K562 (cell line): ENCODE data around the gene HDHD3. TPM values are rescaled to one million over a fixed set of nuclear protein-coding genes. Genes with fewer than 3 reads are reported as not detected.

Experiments used
- CAMTA2 ChIP-seq: fragments of 250-450 bp; sonication (Bioruptor Pico); conservative IDR thresholded peaks from 2 replicates; pipeline ENCODE4 v1.5.1; 2022
- CHAMP1 ChIP-seq: fragments of 450-650 bp; IDR thresholded peaks from 2 replicates; pipeline ENCODE4 v1.6.1; 2016; ENCODE audit warnings: mild to moderate bottlenecking
- CREB3 ChIP-seq: fragments of 450-650 bp; conservative IDR thresholded peaks from 2 replicates; pipeline ENCODE4 v1.6.1; 2016; ENCODE audit warnings: missing genetic modification characterization, low read depth, mild to moderate bottlenecking, missing compliant biosample characterization, moderate library complexity
- DDX20 ChIP-seq: fragments of 450-650 bp; IDR thresholded peaks from 2 replicates; pipeline ENCODE4 v1.6.1; 2016; ENCODE audit warnings: missing genetic modification characterization, low read depth, mild to moderate bottlenecking, missing compliant biosample characterization, moderate library complexity
- ELF1 ChIP-seq: fragments of 200-800 bp; sonication (Bioruptor generic); IDR thresholded peaks from 2 replicates; pipeline ENCODE4 v1.6.1; 2016; ENCODE audit warnings: missing genetic modification characterization, missing compliant biosample characterization
- HCFC1 ChIP-seq: IDR thresholded peaks from 2 replicates; pipeline ENCODE4 v1.6.1; 2012; ENCODE audit warnings: low read depth, low read length, improper control_type of control experiment
- HDGF ChIP-seq: fragments of 450-650 bp; IDR thresholded peaks from 2 replicates; pipeline ENCODE4 v1.6.1; 2016
- HINFP ChIP-seq: fragments of 450-650 bp; conservative IDR thresholded peaks from 2 replicates; pipeline ENCODE4 v1.6.1; 2016; ENCODE audit warnings: missing genetic modification characterization, low read depth, mild to moderate bottlenecking, control low read depth, missing compliant biosample characterization
- ILK ChIP-seq: fragments of 450-650 bp; IDR thresholded peaks from 2 replicates; pipeline ENCODE4 v1.6.1; 2016; ENCODE audit warnings: missing genetic modification characterization, low read depth, mild to moderate bottlenecking, missing compliant biosample characterization, moderate library complexity, borderline replicate concordance
- L3MBTL2 ChIP-seq: fragments of 450-650 bp; IDR thresholded peaks from 2 replicates; pipeline ENCODE4 v1.6.1; 2016; ENCODE audit warnings: mild to moderate bottlenecking, moderate library complexity
- MEF2D ChIP-seq: conservative IDR thresholded peaks from 2 replicates; pipeline ENCODE4 v1.6.1; 2016; ENCODE audit warnings: low read depth, missing genetic modification characterization, missing compliant biosample characterization
- NBN ChIP-seq: fragments of 450-650 bp; IDR thresholded peaks from 2 replicates; pipeline ENCODE4 v1.6.1; 2016; ENCODE audit warnings: low read depth, mild to moderate bottlenecking
- NEUROD1 ChIP-seq: fragments of 150-350 bp; IDR thresholded peaks from 2 replicates; pipeline ENCODE4 v1.6.1; 2014; ENCODE audit warnings: borderline replicate concordance, low read length, low read depth; ENCODE audit not compliant: partially characterized antibody
- NONO ChIP-seq, 2 experiments: fragments of 200-400 bp in 1 of 2; fragments of 450-650 bp in 1 of 2; formaldehyde crosslinking in 1 of 2; IDR thresholded peaks; 2 replicates each; pipeline ENCODE4 v1.6.1; 2017; ENCODE audit warnings: low read depth in 2 of 2, mild to moderate bottlenecking in 2 of 2, moderate library complexity in 2 of 2, low read length in 1 of 2
- RBM14 ChIP-seq: fragments of 200-400 bp; formaldehyde crosslinking; IDR thresholded peaks from 2 replicates; pipeline ENCODE4 v1.6.1; 2018; ENCODE audit warnings: low read depth, mild to moderate bottlenecking, low read length, moderate library complexity, borderline replicate concordance; ENCODE audit not compliant: insufficient read depth
- RBM39 ChIP-seq: fragments of 200-400 bp; formaldehyde crosslinking; optimal IDR thresholded peaks from 2 replicates; pipeline ENCODE3; 2018; ENCODE audit warnings: low read depth, low read length
- RUNX1 ChIP-seq: sonication (generic); IDR thresholded peaks from 2 replicates; pipeline ENCODE4 v1.6.1; 2016; ENCODE audit warnings: antibody characterized with exemption, low read depth
- SMAD3 ChIP-seq: fragments of 450-650 bp; formaldehyde crosslinking; conservative IDR thresholded peaks from 2 replicates; pipeline ENCODE4 v1.4.0; 2020; ENCODE audit warnings: mild to moderate bottlenecking
- ZNF561 ChIP-seq: fragments of 450-650 bp; formaldehyde crosslinking; conservative IDR thresholded peaks from 2 replicates; pipeline ENCODE4 v1.4.0; 2020; ENCODE audit warnings: mild to moderate bottlenecking, moderate library complexity
- ZNF583 ChIP-seq: fragments of 250-450 bp; sonication (Bioruptor Pico); IDR thresholded peaks from 2 replicates; pipeline ENCODE4 v1.4.0; 2020
- polyA plus RNA-seq, 8 experiments: library from polyadenylated mRNA; depleted of rRNA in 4 of 8; stranded (reverse) in 5 of 8; unstranded in 3 of 8; fragments of >200 nt; fragmentation: Nextera tagmentation in 2 of 8; fragmentation: Illumina TruSeq in 1 of 8; extraction: Ambion mirVana in 2 of 8; extraction: Trizol in 1 of 8; gene quantifications; 2 replicates each; pipeline versions ENCODE4 v1.2.1 to v1.2.3, GENCODE V29; 2011 to 2014; ENCODE audit warnings: inconsistent platforms in 1 of 8, missing spikeins in 1 of 8
- total RNA-seq, 7 experiments: library from RNA; depleted of rRNA in 6 of 7; stranded (reverse); fragments of >200 nt in 6 of 7; fragmentation: Illumina TruSeq in 2 of 7; extraction: Trizol in 2 of 7; gene quantifications; 2 replicates each; pipeline versions ENCODE4 v1.2.1 to v1.2.3, GENCODE V29; 2011 to 2021; ENCODE audit warnings: low replicate concordance in 1 of 7
- TF ChIP-seq, protein P1 (sequence below): fragments of 450-650 bp; formaldehyde crosslinking; IDR thresholded peaks from 2 replicates; pipeline ENCODE4 v1.4.0; 2020; ENCODE audit warnings: mild to moderate bottlenecking, moderate library complexity
- TF ChIP-seq, protein P2 (sequence below): IDR thresholded peaks from 3 replicates; pipeline ENCODE4 v1.6.1; 2011; ENCODE audit warnings: borderline replicate concordance, mild to moderate bottlenecking; ENCODE audit not compliant: insufficient read length, insufficient read depth

HDHD3 gene
- total and polyA plus RNA-seq, 9 of the 15 experiments (the other 6 are each of a cell fraction or from before 2014, with no cell fraction given): 1.1 to 19.1 (median 10.9) TPM

DNA sequence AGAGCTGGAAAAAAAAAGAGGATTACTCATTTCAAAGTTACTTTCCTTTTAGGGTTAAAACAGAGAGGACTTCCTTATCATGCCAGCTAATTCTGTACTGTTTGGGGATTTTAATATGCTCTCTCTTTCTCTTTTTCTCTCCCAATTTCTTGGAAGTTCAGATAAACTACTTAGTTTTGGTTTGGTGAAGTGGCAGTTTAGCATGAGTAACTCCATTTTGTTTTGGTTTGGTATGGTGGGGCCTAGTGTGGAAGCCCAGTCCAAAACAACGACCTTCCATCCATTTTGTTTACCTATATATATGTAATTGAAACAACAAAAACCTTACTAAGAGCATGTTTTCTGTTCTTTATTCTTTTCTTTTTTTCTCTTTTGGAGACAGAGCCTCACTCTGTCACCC is 31.1 kb downstream of the HDHD3 start (continued):
- TF ChIP-seq CREB3 (tag) (peak; percentile 97), RUNX1 (no peak), RBM39 (no peak), CAMTA2 (CRISPR knock-in tag) (no peak), ELF1 (tag) (no peak), MEF2D (tag) (peak; percentile 92), ZNF561 (peak; percentile 82; the same call in 1 of the 2 replicates), L3MBTL2 (no peak), HINFP (tag) (peak; percentile 87), NBN (no peak), HDGF (no peak), NONO (IDR thresholded peaks at IDR 0.05; ENCODE audit: low read depth in 2 of 2, low read length in 1 of 2) (no peak), CHAMP1 (no peak), ZNF583 (CRISPR knock-in tag) (peak; percentile 96), NEUROD1 (no peak), RBM14 (no peak), SMAD3 (CRISPR knock-in tag) (peak; percentile 97), ILK (peak; percentile 88), DDX20 (tag) (peak; percentile 96), HCFC1 (no peak)
- TF ChIP-seq, protein P1, sequence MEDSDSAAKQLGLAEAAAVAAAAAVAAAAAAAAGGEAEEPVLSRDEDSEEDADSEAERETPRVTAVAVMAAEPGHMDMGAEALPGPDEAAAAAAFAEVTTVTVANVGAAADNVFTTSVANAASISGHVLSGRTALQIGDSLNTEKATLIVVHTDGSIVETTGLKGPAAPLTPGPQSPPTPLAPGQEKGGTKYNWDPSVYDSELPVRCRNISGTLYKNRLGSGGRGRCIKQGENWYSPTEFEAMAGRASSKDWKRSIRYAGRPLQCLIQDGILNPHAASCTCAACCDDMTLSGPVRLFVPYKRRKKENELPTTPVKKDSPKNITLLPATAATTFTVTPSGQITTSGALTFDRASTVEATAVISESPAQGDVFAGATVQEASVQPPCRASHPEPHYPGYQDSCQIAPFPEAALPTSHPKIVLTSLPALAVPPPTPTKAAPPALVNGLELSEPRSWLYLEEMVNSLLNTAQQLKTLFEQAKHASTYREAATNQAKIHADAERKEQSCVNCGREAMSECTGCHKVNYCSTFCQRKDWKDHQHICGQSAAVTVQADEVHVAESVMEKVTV: peak; percentile 27; the same call in 1 of the 2 replicates
- TF ChIP-seq, protein P2, sequence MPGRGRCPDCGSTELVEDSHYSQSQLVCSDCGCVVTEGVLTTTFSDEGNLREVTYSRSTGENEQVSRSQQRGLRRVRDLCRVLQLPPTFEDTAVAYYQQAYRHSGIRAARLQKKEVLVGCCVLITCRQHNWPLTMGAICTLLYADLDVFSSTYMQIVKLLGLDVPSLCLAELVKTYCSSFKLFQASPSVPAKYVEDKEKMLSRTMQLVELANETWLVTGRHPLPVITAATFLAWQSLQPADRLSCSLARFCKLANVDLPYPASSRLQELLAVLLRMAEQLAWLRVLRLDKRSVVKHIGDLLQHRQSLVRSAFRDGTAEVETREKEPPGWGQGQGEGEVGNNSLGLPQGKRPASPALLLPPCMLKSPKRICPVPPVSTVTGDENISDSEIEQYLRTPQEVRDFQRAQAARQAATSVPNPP: no peak
